ENCODE measurements around the gene RAB3GAP2. TPM values are rescaled to one million over a fixed set of nuclear protein-coding genes. Genes with fewer than 3 reads are reported as not detected.
A peak's percentile ranks its signal among the peaks of the same experiment; 100 is the strongest.

Gene RAB3GAP2
- total RNA-seq, 3 donors from 2014 or later: 34.9 to 37.2 (median 36.1) TPM

- H3K4me3 Mint-ChIP-seq: no peak overlapping the region
- no peak for DNase-seq
- no peaks in the 10 kb centered on the region for H3K9me3 Mint-ChIP-seq
- H3K4me1 Mint-ChIP-seq (ENCODE audit: low read depth): no peaks in the 10 kb centered on the region
- no peak for ATAC-seq
- H3K27me3 Mint-ChIP-seq (ENCODE audit: low read depth): peaks cover 9% of the 10 kb centered on the region
- H3K36me3 Mint-ChIP-seq (ENCODE audit: insufficient read depth): no peaks in the 10 kb centered on the region
These were observed 27.1 kb upstream of the RAB3GAP2 start for GRCh38 chr1:220299337-220299736.

GRCh38 chr1:220298470-220299205 is 26.4 kb upstream of the RAB3GAP2 start:
- Mint-ChIP-seq H3K36me3 (ENCODE audit: insufficient read depth) (no peaks in the 10 kb centered on the region), H3K27me3 (ENCODE audit: low read depth) (peaks cover 12% of the 10 kb centered on the region), H3K9me3 (no peaks in the 10 kb centered on the region), H3K4me3 (no peak overlapping the region), H3K4me1 (ENCODE audit: low read depth) (no peaks in the 10 kb centered on the region)
- DNase-seq (no peak), ATAC-seq (no peak)

- H3K4me3 Mint-ChIP-seq: no peak overlapping the region
- no peaks in the 10 kb centered on the region for H3K36me3 Mint-ChIP-seq (ENCODE audit: insufficient read depth)
- no peak for ATAC-seq
- no peak for DNase-seq
- H3K4me1 Mint-ChIP-seq (ENCODE audit: low read depth): no peaks in the 10 kb centered on the region
- no peaks in the 10 kb centered on the region for H3K9me3 Mint-ChIP-seq
- peaks cover 21% of the 10 kb centered on the region for H3K27me3 Mint-ChIP-seq (ENCODE audit: low read depth)
These were observed 24.7 kb upstream of the RAB3GAP2 start for GRCh38 chr1:220296981-220297380.

GRCh38 chr1:220294846-220295301 is 22.6 kb upstream of the RAB3GAP2 start:
- no peak for ATAC-seq
- H3K4me1 Mint-ChIP-seq (ENCODE audit: low read depth): no peaks in the 10 kb centered on the region
- no peak for DNase-seq
- no peaks in the 10 kb centered on the region for H3K36me3 Mint-ChIP-seq (ENCODE audit: insufficient read depth)
- peaks cover 25% of the 10 kb centered on the region for H3K27me3 Mint-ChIP-seq (ENCODE audit: low read depth)
- no peaks in the 10 kb centered on the region for H3K9me3 Mint-ChIP-seq
- H3K4me3 Mint-ChIP-seq: no peak overlapping the region

GRCh38 chr1:220291580-220291979 is 19.3 kb upstream of the RAB3GAP2 start:
- H3K4me1 Mint-ChIP-seq (ENCODE audit: low read depth): no peaks in the 10 kb centered on the region
- H3K27me3 Mint-ChIP-seq (ENCODE audit: low read depth): peaks cover 27% of the 10 kb centered on the region
- H3K9me3 Mint-ChIP-seq: no peaks in the 10 kb centered on the region
- H3K36me3 Mint-ChIP-seq (ENCODE audit: insufficient read depth): no peaks in the 10 kb centered on the region
- ATAC-seq: no peak
- DNase-seq: no peak
- no peak overlapping the region for H3K4me3 Mint-ChIP-seq

- H3K4me1 Mint-ChIP-seq (ENCODE audit: low read depth): no peaks in the 10 kb centered on the region
- no peaks in the 10 kb centered on the region for H3K9me3 Mint-ChIP-seq
- H3K27me3 Mint-ChIP-seq (ENCODE audit: low read depth): peaks cover 22% of the 10 kb centered on the region
- H3K36me3 Mint-ChIP-seq (ENCODE audit: insufficient read depth): no peaks in the 10 kb centered on the region
- DNase-seq (no peak), ATAC-seq (no peak)
- no peak overlapping the region for H3K4me3 Mint-ChIP-seq
These were observed 18.0 kb upstream of the RAB3GAP2 start for GRCh38 chr1:220290140-220290761.

GRCh38 chr1:220287129-220287528 is 14.9 kb upstream of the RAB3GAP2 start:
- H3K9me3 Mint-ChIP-seq: no peaks in the 10 kb centered on the region
- DNase-seq: no peak
- no peak overlapping the region for H3K4me3 Mint-ChIP-seq
- H3K27me3 Mint-ChIP-seq (ENCODE audit: low read depth): peaks cover 7% of the 10 kb centered on the region
- H3K4me1 Mint-ChIP-seq (ENCODE audit: low read depth): no peaks in the 10 kb centered on the region
- H3K36me3 Mint-ChIP-seq (ENCODE audit: insufficient read depth): no peaks in the 10 kb centered on the region
- ATAC-seq: no peak

GRCh38 chr1:220283625-220284024 is 11.4 kb upstream of the RAB3GAP2 start:
- DNase-seq: no peak
- no peaks in the 10 kb centered on the region for H3K36me3 Mint-ChIP-seq (ENCODE audit: insufficient read depth)

GRCh38 chr1:220281159-220281574 is 8.9 kb upstream of the RAB3GAP2 start:
- Mint-ChIP-seq H3K27me3 (ENCODE audit: low read depth) (peaks cover 13% of the 10 kb centered on the region), H3K4me1 (ENCODE audit: low read depth) (no peaks in the 10 kb centered on the region), H3K4me3 (no peak overlapping the region), H3K36me3 (ENCODE audit: insufficient read depth) (no peaks in the 10 kb centered on the region), H3K9me3 (no peaks in the 10 kb centered on the region)
- no peak for ATAC-seq
- no peak for DNase-seq

More at GRCh38 chr1:220283625-220284024, 11.4 kb upstream of the RAB3GAP2 start:
- no peak for ATAC-seq
- Mint-ChIP-seq H3K4me3 (no peak overlapping the region), H3K9me3 (no peaks in the 10 kb centered on the region), H3K27me3 (ENCODE audit: low read depth) (peaks cover under 1% of the 10 kb centered on the region), H3K4me1 (ENCODE audit: low read depth) (no peaks in the 10 kb centered on the region)

GRCh38 chr1:220280249-220280648 is 8.0 kb upstream of the RAB3GAP2 start:
- Mint-ChIP-seq H3K36me3 (ENCODE audit: insufficient read depth) (no peaks in the 10 kb centered on the region), H3K4me3 (no peak overlapping the region), H3K4me1 (ENCODE audit: low read depth) (no peaks in the 10 kb centered on the region), H3K9me3 (no peaks in the 10 kb centered on the region), H3K27me3 (ENCODE audit: low read depth) (peaks cover 14% of the 10 kb centered on the region)
- no peak for ATAC-seq
- no peak for DNase-seq

- Mint-ChIP-seq H3K36me3 (ENCODE audit: insufficient read depth) (no peaks in the 10 kb centered on the region), H3K4me3 (no peak overlapping the region), H3K4me1 (ENCODE audit: low read depth) (no peaks in the 10 kb centered on the region), H3K9me3 (no peaks in the 10 kb centered on the region), H3K27me3 (ENCODE audit: low read depth) (peaks cover 14% of the 10 kb centered on the region)
- ATAC-seq (no peak), DNase-seq (no peak)
These were observed 6.7 kb upstream of the RAB3GAP2 start for GRCh38 chr1:220278991-220279390.

- no peak for DNase-seq
- Mint-ChIP-seq H3K36me3 (ENCODE audit: insufficient read depth) (no peaks in the 10 kb centered on the region), H3K4me1 (ENCODE audit: low read depth) (peaks cover 5% of the 10 kb centered on the region), H3K9me3 (no peaks in the 10 kb centered on the region), H3K4me3 (no peak overlapping the region), H3K27me3 (ENCODE audit: low read depth) (peaks cover 14% of the 10 kb centered on the region)
- no peak for ATAC-seq
These were observed 3.2 kb upstream of the RAB3GAP2 start for GRCh38 chr1:220275430-220275829.

- ATAC-seq: no peak
- H3K36me3 Mint-ChIP-seq (ENCODE audit: insufficient read depth): no peaks in the 10 kb centered on the region
These were observed 2.1 kb upstream of the RAB3GAP2 start for GRCh38 chr1:220274251-220274855.

GRCh38 chr1:220272841-220273090 is 513 bp upstream of the RAB3GAP2 start:
- H3K4me1 Mint-ChIP-seq (ENCODE audit: low read depth): peaks cover 10% of the 10 kb centered on the region

More at GRCh38 chr1:220274251-220274855, 2.1 kb upstream of the RAB3GAP2 start:
- Mint-ChIP-seq H3K9me3 (no peaks in the 10 kb centered on the region), H3K4me1 (ENCODE audit: low read depth) (peaks cover 5% of the 10 kb centered on the region), H3K4me3 (no peak overlapping the region), H3K27me3 (ENCODE audit: low read depth) (peaks cover 14% of the 10 kb centered on the region)
- DNase-seq: no peak

GRCh38 chr1:220271706-220272046 is 577 bp downstream of the RAB3GAP2 start:
- Mint-ChIP-seq H3K4me1 (ENCODE audit: low read depth) (peaks cover 17% of the 10 kb centered on the region), H3K9me3 (no peaks in the 10 kb centered on the region), H3K4me3 (no peak overlapping the region), H3K27me3 (ENCODE audit: low read depth) (peaks cover 4% of the 10 kb centered on the region), H3K36me3 (ENCODE audit: insufficient read depth) (peaks cover 22% of the 10 kb centered on the region)
- DNase-seq (no peak), ATAC-seq (peak; percentile 7 to 9)

More at GRCh38 chr1:220272841-220273090, 513 bp upstream of the RAB3GAP2 start:
- Mint-ChIP-seq H3K4me3 (no peak overlapping the region), H3K27me3 (ENCODE audit: low read depth) (peaks cover 7% of the 10 kb centered on the region), H3K9me3 (no peaks in the 10 kb centered on the region), H3K36me3 (ENCODE audit: insufficient read depth) (peaks cover 11% of the 10 kb centered on the region)
- ATAC-seq: no peak
- DNase-seq: no peak
